Measurements from ENCODE around the gene SCYGR8.
"Not testable (repeated sequence)": the region's sequence is repeated elsewhere in the genome, so short reads cannot be mapped to it uniquely, and the experiment has no call there.

The SCYGR8 gene, protein sequence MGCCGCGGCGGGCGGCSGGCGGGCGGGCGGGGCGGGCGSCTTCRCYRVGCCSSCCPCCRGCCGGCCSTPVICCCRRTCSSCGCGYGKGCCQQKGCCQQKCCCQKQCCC

DNA sequence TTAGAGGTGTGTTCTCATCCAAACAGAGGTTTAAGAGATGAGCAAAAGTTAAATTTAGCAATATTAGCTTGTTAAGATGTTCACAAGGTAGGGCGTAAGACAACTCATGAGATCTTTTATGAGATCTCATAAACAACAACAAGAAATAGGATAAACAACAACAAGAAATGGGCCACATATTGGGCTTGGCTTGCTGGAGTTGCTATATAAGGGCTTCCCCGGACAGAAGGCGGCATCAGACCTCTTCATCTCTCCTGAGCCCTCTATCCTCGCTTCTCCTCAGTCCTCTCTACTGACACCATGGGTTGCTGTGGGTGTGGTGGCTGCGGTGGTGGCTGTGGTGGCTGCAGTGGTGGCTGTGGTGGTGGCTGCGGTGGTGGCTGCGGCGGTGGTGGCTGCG is at the start of gene SCYGR8:
SCYGR8 (plus strand) TSS at position 301 of the 400 bp plus-strand sequence; CDS start at position 301, 0 bp downstream.
- no peak for DNase-seq (ENCODE audit: low spot score)

DNA sequence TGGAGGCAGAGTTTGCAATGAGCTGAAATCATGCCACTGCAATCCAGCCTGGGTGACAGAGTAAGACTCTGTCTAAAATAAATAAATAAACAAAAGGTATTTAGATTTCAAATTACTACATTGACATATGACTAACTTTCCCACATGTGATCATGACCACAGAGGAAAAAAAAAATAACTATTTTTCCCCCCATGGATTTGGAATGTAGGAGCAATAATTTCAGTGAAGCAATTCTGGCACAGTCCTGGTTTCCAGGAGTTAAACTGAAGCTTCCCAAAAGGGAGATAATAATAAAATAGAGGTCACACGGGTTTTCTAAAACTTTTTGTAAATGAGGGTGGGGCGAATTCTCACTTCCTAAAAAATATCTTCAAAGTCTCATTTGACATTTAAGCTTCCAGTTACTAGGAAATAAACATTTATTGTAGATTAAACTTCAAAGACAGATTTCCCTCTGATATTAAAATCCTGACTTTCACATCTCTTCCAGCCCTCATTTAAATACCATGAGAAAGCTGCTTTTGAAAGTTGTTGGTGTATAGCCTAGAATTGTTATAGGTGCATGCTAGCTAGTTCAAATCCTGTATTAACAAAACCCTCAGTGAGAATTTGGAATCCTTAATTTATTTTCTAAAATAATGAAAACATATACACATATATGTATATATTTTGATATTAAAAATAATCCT is 48.6 kb upstream of the SCYGR8 start:
- no peak for DNase-seq (ENCODE audit: low spot score)

DNA sequence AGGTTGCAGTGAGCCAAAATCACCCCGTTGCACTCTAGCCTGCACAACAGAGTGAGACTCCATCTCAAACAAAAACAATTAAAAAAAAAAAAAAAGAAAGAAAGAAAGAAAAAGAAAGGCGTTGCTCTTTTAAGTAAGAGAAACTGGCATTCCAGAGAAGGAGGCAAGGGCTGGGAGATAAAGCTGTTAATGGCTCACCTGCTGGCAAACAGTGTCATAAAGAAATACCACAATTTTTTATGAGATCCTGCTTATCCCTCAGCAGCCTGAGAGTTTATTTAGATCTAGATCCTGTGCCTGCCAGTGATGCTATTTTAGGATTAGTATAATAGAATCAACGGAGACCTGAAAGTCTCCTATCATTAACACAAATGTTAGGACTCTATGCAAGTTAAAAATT is 44.1 kb upstream of the SCYGR8 start:
- DNase-seq (ENCODE audit: low spot score), result no peak

DNA sequence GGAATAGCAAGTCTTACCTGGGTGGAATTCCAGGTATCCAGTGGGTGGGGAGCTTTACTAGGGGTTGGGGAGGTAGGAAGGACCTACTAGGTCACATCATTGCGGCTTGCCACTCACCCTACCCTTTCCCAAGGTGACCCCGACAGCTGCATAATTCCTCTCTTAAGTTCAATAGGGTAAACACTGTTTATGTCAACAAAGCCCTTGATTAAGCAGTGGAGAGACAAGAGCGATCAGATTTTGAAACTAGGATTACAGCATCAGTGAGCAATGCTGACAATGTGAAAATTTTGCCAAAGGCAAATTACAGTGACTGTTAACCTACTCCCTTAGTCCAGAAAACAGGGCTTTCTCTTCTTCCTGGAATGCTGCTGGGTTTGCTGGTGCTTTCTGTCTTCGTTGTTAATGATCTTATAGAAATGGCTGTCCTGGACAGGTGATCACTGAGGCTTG is 42.4 kb upstream of the SCYGR8 start:
- DNase-seq (ENCODE audit: low spot score), result no peak

DNA sequence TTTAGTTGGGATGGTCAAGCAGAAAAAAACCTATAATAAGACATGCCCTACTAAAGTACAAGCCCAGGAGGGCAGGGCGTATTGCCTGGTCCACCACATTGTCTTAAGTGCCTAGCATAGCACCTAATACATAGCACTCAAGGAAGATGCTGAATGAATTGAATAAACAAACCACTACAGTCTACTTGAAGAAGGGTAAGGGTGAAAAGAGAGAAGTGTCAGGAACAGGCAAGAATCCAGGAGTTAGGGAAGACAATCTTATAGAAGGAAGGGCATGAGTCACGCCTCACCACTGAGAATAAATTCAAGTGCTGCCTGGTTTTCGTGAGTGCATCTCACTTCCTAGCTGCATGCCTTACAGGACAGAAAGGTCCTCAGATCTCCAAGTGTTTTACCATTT is 41.7 kb upstream of the SCYGR8 start:
- DNase-seq (ENCODE audit: low spot score), result no peak

DNA sequence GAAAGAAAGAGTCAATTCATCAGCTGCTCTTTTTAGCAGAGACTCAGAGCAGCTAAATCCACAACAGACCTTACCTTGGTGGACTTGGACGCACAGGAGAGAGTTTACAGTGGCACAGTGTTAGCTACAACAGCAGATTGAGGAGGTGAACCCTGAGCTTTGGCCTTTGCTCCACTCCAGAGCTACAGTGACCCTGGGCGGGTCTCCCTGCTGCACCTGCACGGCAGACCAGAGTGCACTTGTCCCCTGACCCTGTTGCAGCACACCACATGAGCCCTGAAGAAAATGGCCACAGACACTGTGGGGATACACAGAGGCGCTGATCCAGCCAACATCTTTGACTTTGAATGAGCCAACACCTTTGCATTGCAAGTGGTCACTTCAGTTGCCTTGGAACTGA is 38.8 kb upstream of the SCYGR8 start:
- DNase-seq (ENCODE audit: low spot score), result no peak

DNA sequence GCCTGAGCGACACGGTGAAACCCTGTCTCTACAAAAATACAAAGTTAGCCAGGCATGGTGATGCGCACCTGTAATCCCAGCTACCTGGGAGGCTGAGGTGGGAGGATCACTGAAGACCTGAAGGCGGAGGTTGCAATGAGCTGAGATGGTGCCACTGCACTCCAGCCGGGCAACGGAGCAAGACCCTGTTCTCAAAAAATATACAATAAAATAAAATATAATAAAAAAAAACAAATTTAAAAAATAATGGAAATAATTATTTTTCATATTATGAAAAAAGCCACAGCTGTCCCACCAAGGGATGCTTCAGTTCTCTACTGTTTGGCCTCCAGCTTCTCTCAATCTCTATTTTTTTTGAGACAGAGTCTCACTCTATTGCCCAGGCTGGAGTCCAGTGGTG is 38.3 kb upstream of the SCYGR8 start:
- DNase-seq (ENCODE audit: low spot score), result no peak

DNA sequence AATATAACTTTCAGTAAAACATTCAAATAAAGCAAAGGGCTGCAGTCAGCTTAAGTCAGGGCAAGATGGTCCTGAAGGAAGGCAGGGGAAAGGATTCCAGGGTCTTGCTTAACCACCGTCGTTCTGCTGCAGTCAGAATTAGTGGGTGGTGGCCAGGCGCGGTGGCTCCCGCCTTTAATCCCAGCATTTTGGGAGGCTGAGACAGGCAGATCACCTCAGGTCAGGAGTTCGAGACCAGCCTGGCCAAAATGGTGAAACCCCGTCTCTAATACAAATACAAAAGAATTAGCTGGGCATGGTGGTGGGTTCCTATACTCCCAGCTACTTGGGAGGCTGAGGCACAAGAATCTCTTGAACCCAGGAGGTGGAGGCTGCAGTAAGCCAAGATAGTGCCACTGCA is 34.7 kb upstream of the SCYGR8 start:
- DNase-seq (ENCODE audit: low spot score), result no peak

DNA sequence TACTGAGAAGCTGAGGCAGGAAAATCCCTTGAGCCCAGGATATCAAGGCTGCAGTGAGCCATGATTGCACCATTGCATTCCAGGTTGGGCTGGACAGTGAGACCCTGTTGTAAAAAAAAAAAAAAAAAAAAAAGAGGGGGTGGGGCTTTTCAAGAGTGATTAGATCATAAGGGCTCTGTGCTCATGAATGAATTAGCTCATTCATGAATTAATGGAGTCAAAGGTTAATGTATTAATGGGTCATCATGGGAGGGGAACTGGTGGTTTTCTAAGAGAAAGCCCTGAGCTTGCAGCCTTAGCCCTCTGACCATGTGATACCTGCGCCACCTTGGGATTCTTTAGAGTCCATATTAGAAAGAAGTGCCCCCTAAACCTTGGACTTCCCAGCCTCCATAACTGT is 32.4 kb upstream of the SCYGR8 start:
- no peak for DNase-seq (ENCODE audit: low spot score)

DNA sequence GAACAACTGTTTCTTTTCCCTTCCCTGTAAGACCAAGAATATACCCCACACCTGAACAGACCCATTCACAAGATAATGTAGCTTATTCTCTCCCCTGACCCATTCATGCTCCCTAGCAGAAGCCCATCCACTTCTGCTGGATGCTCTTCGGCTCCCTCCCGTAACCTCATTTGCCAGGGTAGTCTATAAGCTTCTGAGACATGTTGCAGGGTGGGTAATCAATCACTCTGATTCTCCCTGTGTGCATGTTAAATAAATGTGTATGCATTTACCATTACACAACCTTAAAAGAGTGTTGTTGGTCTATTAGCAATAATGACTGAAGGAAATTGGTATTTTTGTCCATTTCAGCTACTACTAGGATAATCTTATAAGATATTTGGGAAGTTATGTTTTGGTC is 29.2 kb upstream of the SCYGR8 start:
- no peak for DNase-seq (ENCODE audit: low spot score)

DNA sequence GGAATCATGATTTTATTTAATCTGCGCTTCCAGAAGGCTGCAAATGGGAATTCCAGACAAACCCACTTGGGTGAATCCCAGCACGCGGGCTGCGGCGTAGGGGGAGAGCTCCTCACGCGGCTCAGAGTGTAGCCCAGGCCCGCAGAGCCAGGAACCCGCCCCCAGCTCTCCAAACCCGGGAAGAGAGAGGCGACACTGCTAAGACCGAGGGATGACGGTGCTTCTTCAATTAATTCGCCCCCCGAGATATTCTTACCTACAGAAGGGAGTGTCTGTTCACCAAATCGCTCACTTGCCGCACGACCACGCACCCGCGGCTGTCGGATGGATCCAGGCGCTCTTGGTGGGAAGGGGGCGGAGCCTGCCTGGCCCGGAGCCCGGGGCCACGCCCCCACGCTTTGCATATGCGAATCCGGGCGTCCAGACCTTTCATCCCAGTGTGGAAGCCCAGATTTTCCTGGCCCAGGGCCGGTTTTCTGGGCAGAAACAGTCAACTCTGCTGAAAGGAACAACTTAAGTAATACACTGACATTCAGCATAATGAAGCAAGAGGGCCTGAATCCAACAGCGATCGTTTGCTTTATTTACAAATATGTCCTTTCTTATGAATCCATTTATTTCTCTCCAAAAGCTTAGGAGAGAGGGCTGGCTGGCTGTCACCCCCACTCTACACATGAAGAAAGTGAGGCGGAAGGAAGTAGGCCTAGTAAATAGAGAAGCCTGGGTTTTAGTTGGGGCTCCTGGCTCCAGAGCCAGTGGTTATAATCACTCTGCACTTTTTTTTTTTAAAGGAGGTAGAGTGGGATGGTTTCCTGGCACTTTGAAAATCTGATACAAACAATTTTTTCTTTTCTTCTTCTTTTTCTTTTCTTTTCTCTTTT is 27.8 kb upstream of the SCYGR8 start, which contains the start of gene SLC19A3:
SLC19A3 (minus strand) TSS at position 342 of the 881 bp plus-strand sequence. CDS start 15,710 bp downstream, outside the sequence.
- DNase-seq (ENCODE audit: low spot score), result no peak

DNA sequence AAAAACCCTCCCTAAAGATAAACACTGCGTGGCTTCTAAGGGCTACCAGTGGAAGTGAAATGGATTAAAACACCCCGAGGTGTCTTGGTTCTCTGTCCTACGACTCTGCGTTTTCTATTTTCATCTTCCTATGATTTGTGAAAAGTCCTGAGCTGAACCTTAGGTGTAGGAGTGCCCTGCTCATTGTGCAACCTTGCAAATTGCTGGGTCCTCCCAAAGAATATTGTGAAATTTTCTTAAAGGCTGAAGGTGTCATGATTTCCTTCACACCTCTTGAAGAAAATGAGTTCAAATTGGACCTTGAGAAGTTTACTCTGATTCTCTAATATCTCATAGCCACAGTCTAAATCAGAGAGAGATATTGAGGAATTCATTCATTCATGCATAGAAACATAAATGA is 26.1 kb upstream of the SCYGR8 start:
- no peak for DNase-seq (ENCODE audit: low spot score)

DNA sequence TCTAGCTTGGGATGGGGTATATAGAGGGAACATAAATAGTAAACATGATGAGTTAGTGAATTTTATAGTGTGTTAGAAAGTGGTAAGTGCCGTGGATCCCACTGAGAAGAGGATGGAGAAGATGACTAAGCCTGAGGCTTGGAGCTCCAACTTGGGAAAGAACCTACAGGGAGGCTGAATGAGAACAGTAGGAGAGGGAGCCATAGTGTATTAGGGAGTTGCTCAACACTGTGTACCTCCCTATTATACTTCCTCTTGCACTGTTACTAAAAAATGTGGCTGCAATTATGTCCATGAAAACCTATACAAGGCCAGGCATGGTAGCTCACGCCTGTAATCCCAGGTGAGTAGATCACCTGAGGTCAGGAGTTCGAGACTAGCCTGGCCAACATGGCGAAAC is 25.0 kb upstream of the SCYGR8 start:
- no peak for DNase-seq (ENCODE audit: low spot score)

DNA sequence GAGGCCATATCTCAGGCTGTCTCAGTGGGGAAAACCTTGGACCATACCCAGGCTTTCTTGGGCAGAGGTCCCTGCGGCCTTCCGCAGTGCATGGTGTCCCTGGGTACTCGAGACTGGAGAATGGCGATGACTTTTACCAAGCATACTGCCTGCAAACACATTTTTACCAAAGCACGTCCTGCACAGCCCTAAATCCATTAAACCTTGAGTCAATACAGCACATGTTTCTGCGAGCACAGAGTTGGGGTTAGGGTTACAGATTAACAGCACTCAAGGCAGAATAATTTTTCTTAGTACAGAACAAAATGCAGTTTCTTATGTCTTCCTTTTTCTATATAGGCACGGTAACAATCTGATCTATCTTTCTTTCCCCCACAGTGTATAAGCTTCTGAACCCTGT is 22.9 kb upstream of the SCYGR8 start:
- not testable (repeated sequence) for DNase-seq (ENCODE audit: low spot score)

DNA sequence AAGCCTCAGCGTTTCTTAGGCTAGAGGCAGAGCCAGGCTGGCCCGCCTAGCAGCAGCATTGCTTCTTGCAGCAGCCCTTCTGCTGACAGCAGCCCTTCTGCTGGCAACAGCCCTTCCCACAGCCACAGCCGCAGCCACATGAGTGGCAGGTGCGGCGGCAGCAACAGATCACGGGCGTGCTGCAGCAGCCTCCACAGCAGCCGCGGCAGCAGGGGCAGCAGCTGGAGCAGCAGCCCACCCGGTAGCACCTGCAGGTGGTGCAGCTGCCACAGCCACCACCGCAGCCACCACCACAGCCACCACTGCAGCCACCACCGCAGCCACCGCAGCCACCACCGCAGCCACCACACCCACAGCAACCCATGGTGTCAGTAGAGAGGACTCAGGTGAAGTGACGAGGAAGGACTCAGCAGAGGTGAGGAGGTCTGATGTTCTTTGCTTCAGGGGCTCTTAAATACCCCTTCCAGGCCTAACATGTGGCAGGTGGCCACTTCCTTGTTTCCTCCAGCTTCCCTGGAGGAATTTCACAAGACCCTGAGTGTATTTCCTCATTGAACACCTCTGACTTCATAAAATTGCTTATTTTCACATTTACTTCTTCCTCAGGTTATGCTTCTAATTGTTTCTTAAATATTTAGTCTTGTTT is 21.2 kb upstream of the SCYGR8 start, which contains the start of gene SCYGR6:
SCYGR6 (minus strand) TSS at position 364 of the 646 bp plus-strand sequence; CDS start at position 364, 0 bp downstream.
- DNase-seq (ENCODE audit: low spot score), result no peak

DNA sequence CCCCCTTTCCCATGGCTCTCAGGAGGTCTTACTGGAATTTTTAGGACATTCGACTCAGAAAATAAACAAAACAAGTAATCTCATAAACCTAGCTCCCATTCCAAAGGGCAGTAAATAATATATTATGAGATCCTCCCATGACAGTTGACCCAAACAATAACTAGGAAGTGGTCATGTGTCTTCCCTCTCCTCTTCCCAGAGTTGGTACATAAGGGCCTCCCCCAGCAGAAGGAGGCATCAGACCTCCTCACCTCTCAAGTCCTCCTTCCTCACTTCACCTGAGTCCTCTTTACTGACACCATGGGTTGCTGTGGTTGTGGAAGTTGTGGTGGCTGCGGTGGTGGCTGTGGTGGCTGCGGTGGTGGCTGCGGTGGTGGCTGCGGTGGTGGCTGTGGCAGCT is 17.7 kb upstream of the SCYGR8 start, which contains the start of gene SCYGR7:
SCYGR7 (plus strand) TSS at position 301 of the 400 bp plus-strand sequence; CDS start at position 301, 0 bp downstream.
- DNase-seq (ENCODE audit: low spot score), result no peak

DNA sequence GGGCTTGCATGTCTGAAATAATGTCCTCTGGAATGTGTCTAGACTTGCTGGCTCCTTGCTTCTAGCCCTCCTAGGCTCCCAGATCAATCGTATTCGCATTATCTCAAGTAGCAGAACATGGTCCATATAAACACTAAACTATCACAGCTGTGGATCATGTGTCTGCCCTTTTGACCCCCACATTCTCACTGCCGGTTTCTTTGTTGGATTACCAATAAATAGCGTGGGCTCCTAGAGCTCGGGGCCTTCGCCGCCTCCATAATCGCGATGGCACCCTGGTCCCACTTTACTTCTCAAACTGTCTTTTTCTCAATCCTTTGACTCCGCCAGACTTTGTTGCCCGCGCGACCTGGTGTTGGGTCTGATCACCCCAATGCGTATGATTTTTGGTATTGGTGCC is 6.3 kb upstream of the SCYGR8 start:
- no peak for DNase-seq (ENCODE audit: low spot score)

DNA sequence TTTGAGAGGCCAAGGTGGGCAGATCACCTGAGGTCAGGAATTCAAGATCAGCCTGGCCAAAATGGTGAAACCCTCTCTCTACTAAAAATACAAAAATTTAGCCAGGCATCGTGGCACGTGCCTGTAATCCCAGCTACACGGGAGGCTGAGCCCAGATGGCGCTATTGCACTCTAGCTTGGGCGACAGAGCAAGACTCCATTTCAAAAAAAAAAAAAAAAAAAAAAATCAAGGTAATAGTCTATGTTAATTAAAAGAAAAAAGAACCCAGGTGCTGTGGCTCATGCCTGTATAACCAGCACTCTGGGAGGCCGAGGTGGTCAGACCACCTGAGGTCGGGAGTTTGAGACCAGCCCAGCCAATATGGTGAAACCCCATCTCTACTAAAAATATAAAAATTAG is 5.0 kb upstream of the SCYGR8 start:
- not testable (repeated sequence) for DNase-seq (ENCODE audit: low spot score)

DNA sequence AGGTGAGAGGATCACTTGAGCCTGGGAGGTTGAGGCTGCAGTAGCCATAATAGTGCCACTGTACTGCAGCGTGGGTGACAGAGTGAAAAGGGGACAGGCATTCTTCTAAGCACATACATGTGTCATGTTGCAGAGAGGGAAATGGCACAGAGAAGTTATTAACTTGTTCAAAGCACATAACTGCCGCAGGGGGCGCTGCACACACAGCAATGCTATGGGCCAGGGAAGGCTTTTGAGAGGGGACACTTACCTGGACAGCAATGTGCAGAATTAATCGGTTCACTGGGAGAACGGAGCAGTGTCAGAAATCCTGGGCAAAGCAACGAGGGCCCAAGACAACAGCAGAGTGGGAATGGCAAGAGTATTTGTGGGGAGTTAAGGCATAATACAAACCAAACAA is 2.4 kb downstream of the SCYGR8 start:
- DNase-seq (ENCODE audit: low spot score), result no peak

DNA sequence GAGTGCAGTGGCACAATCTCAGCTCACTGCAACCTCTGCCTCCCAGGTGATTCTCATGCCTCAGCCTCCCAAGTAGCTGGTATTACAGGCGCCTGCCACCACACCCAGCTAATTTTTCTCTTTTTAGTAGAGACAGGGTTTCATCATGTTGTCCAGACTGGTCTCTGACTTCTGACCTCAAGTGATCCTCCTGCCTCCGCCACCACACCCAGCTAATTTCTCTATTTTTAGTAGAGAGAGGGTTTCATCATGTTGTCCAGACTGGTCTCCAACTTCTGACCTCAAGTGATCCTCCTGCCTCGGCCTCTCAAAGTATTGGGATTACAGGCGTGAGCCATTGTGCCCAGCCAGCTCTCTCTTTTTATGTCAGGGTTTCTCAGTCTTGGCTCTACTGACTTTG is 10.6 kb downstream of the SCYGR8 start:
- not testable (repeated sequence) for DNase-seq (ENCODE audit: low spot score)

DNA sequence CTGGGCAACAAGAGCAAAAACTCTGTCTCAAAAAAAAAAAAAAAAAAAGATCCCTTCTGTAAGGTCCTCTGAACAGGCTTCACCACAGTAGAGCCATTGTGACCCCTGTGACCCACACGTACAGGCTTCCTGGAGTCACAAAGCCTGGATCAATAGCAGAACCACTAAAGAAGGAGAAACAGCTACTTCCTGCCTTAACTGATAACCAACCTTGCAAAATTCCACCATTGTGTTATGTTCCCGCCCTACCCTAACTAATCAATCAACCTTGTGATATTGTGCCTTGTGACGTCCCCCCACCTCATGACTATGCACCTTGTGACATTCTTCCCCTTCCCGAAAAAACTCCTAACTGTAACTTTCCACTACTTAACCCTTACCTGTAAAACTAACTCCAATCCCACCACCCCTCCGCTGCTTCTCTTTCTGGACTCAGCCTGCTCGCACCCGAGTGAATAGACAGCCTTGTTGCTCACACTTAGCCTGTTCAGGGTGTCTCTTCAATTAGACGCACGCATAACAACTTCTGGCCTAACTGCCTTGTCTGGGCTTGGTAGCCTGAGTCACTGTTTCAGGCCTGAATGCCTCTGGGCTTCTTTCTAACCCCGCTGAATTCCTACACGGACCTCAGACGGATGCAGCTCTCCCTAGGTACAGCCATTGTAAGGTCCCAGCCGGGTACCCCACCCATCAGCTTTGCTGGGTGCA is 13.9 kb downstream of the SCYGR8 start:
- DNase-seq (ENCODE audit: low spot score), result no peak
